Liver (tissue), 9 donors: Measurements from ENCODE around the gene CCT2. TPM values are rescaled to one million over a fixed set of nuclear protein-coding genes. Genes with fewer than 3 reads are reported as not detected.

ENCODE experiments used
- DNase-seq: peaks from one replicate; pipeline ENCODE4 v3.0.0-alpha.2; 2017; ENCODE audit warnings: low spot score
- H3K27ac ChIP-seq, 2 donors: one replicate each; pipeline ENCODE4 v1.7.0; 2013; ENCODE audit warnings: inconsistent platforms in 2 of 2, low read length in 2 of 2, control low read depth in 1 of 2, low read depth in 1 of 2, mild to moderate bottlenecking in 1 of 2
- H3K27me3 ChIP-seq, 4 donors: one replicate each; pipeline versions ENCODE4 v1.6.1 to v1.7.0; 2013; ENCODE audit warnings: low read length in 3 of 4, inconsistent platforms in 1 of 4, mild to moderate bottlenecking in 1 of 4, moderate library complexity in 1 of 4; ENCODE audit not compliant: control insufficient read depth in 4 of 4, insufficient read depth in 4 of 4
- H3K36me3 ChIP-seq, 4 donors: one replicate each; pipeline versions ENCODE4 v1.6.1 to v1.7.0; 2013; ENCODE audit warnings: low read length in 3 of 4, mild to moderate bottlenecking in 3 of 4, low read depth in 1 of 4, moderate library complexity in 1 of 4; ENCODE audit not compliant: control insufficient read depth in 4 of 4, insufficient read depth in 3 of 4
- H3K4me1 ChIP-seq, 4 donors: one replicate each; pipeline versions ENCODE4 v1.6.1 to v1.7.0; 2013; ENCODE audit warnings: low read length in 3 of 4, mild to moderate bottlenecking in 3 of 4, moderate library complexity in 1 of 4; ENCODE audit not compliant: control insufficient read depth in 4 of 4, insufficient read depth in 4 of 4
- H3K4me3 ChIP-seq, 3 donors: one replicate each; pipeline versions ENCODE4 v1.6.1 to v1.7.0; 2013; ENCODE audit warnings: low read length in 3 of 3, control low read depth in 1 of 3, low read depth in 1 of 3, mild to moderate bottlenecking in 1 of 3
- H3K9ac ChIP-seq, 2 donors: one replicate each; pipeline ENCODE4 v1.7.0; 2013; ENCODE audit warnings: low read length in 2 of 2, mild to moderate bottlenecking in 2 of 2, moderate library complexity in 2 of 2, control low read depth in 1 of 2, low read depth in 1 of 2
- H3K9me3 ChIP-seq, 4 donors: one replicate each; pipeline versions ENCODE4 v1.6.1 to v1.7.0; 2013; ENCODE audit warnings: low read length in 3 of 4; ENCODE audit not compliant: control insufficient read depth in 4 of 4
- ATF3 ChIP-seq: IDR thresholded peaks from 2 replicates; pipeline ENCODE4 v1.6.1; 2016; ENCODE audit warnings: antibody characterized with exemption
- CTCF ChIP-seq: fragments of 150-350 bp; IDR thresholded peaks from 2 replicates; pipeline ENCODE4 v1.5.1; 2017; ENCODE audit warnings: improper control_type of control experiment, low read depth, low read length; ENCODE audit not compliant: missing input control
- EGR1 ChIP-seq, 2 donors: IDR thresholded peaks; 2 replicates each; pipeline ENCODE4 v1.6.1; 2016 to 2018; ENCODE audit warnings: antibody characterized with exemption in 2 of 2, low read depth in 2 of 2
- FOXA1 ChIP-seq: IDR thresholded peaks from 2 replicates; pipeline ENCODE4 v1.6.1; 2016; ENCODE audit warnings: antibody characterized with exemption
- FOXA2 ChIP-seq: IDR thresholded peaks from 2 replicates; pipeline ENCODE4 v1.6.1; 2016; ENCODE audit warnings: antibody characterized with exemption
- GABPA ChIP-seq, 2 donors: IDR thresholded peaks in 1 of 2; conservative IDR thresholded peaks in 1 of 2; 2 replicates each; pipeline ENCODE4 v1.6.1; 2016; ENCODE audit warnings: antibody characterized with exemption in 2 of 2, mild to moderate bottlenecking in 1 of 2, moderate library complexity in 1 of 2
- HNF4A ChIP-seq, 2 donors: conservative IDR thresholded peaks; 2 replicates each; pipeline ENCODE4 v1.6.1; 2016; ENCODE audit warnings: antibody characterized with exemption in 2 of 2, mild to moderate bottlenecking in 2 of 2
- HNF4G ChIP-seq: IDR thresholded peaks from 2 replicates; pipeline ENCODE4 v1.6.1; 2016; ENCODE audit warnings: antibody characterized with exemption
- JUND ChIP-seq, 2 donors: IDR thresholded peaks; 2 replicates each; pipeline ENCODE4 v1.6.1; 2016; ENCODE audit warnings: antibody characterized with exemption in 2 of 2
- MAX ChIP-seq: IDR thresholded peaks from 2 replicates; pipeline ENCODE4 v1.6.1; 2016; ENCODE audit warnings: antibody characterized with exemption
- NR2F2 ChIP-seq: IDR thresholded peaks from 2 replicates; pipeline ENCODE4 v1.6.1; 2016; ENCODE audit warnings: antibody characterized with exemption
- RAD21 ChIP-seq, 2 donors: IDR thresholded peaks; 2 replicates each; pipeline ENCODE4 v1.6.1; 2016; ENCODE audit warnings: antibody characterized with exemption in 2 of 2, mild to moderate bottlenecking in 2 of 2
- REST ChIP-seq: IDR thresholded peaks from 2 replicates; pipeline ENCODE4 v1.6.1; 2016; ENCODE audit warnings: antibody characterized with exemption, mild to moderate bottlenecking
- RXRA ChIP-seq, 2 donors: IDR thresholded peaks; 2 replicates each; pipeline ENCODE4 v1.6.1; 2017 to 2018; ENCODE audit warnings: antibody characterized with exemption in 2 of 2, mild to moderate bottlenecking in 1 of 2
- SP1 ChIP-seq: IDR thresholded peaks from 2 replicates; pipeline ENCODE4 v1.6.1; 2018; ENCODE audit warnings: antibody characterized with exemption, mild to moderate bottlenecking
- YY1 ChIP-seq: IDR thresholded peaks from 2 replicates; pipeline ENCODE4 v1.6.1; 2016; ENCODE audit warnings: antibody characterized with exemption, mild to moderate bottlenecking
- ZBTB33 ChIP-seq: IDR thresholded peaks from 2 replicates; pipeline ENCODE4 v1.6.1; 2016; ENCODE audit warnings: antibody characterized with exemption
- WGBS: extraction: QIAGEN DNeasy Blood & Tissue Kit; methylation state at CpG from one replicate; pipeline ENCODE4 v1.1.7; 2013; 5-methylcytosine and 5-hydroxymethylcytosine counted together
- polyA plus RNA-seq, 2 donors: library from polyadenylated mRNA; stranded (reverse) in 1 of 2; unstranded in 1 of 2; fragments of 200-250 nt in 1 of 2; fragments of >200 nt in 1 of 2; fragmentation: Nextera tagmentation in 1 of 2; extraction: Ambion mirVana in 1 of 2; gene quantifications; one replicate each; pipeline versions ENCODE4 v1.2.1 to v1.2.3, GENCODE V29; 2013 to 2015
- total RNA-seq, 2 donors: library from RNA; depleted of rRNA; stranded (reverse); fragments of >200 nt; gene quantifications; one replicate each; pipeline ENCODE4 v1.2.3, GENCODE V29; 2014
- donor health status: healthy.
- donor health status: healthy.
- donor health status: healthy.
- donor health status: healthy.
- donor health status: healthy.

The CCT2 gene
- total and polyA plus RNA-seq, 4 donors = 43.6 to 145 (median 80.6) TPM

- Histone ChIP-seq H3K27ac (no peak overlapping the region), H3K9me3 (peaks cover 0 to 2% (median 0%) of the 10 kb centered on the region in 4 donors), H3K4me1 (peaks cover 0 to 2% (median 0%) of the 10 kb centered on the region in 4 donors), H3K36me3 (no peaks in the 10 kb centered on the region), H3K9ac (no peak overlapping the region), H3K27me3 (no peaks in the 10 kb centered on the region), H3K4me3 (no peak overlapping the region)
- DNase-seq = no peak
- no peak for TF ChIP-seq JUND (IDR thresholded peaks at IDR 0.05)
- 68% methylated on average over 4 of the region's 4 CpGs for WGBS
Observed at GRCh38 chr12:69620077-69620476, 34.8 kb downstream of the CCT2 start.

GRCh38 chr12:69620921-69621320 is 35.7 kb downstream of the CCT2 start:
- 93% methylated on average over 2 of the region's 2 CpGs for WGBS

GRCh38 chr12:69621551-69621950 is 36.3 kb downstream of the CCT2 start:
- H3K9me3 ChIP-seq = no peaks in the 10 kb centered on the region
- TF ChIP-seq SP1 = no peak
- TF ChIP-seq MAX = no peak
- no peak for TF ChIP-seq HNF4A (conservative IDR thresholded peaks at IDR 0.05)
- TF ChIP-seq YY1 = no peak
- no peak for TF ChIP-seq HNF4G
- no peak for TF ChIP-seq FOXA1
- no peak for TF ChIP-seq CTCF
- no peak for TF ChIP-seq GABPA (IDR thresholded peaks at IDR 0.05 in 1 of 2, conservative IDR thresholded peaks at IDR 0.05 in 1 of 2)
- TF ChIP-seq NR2F2 = no peak
- TF ChIP-seq JUND (IDR thresholded peaks at IDR 0.05) = no peak
- TF ChIP-seq RAD21 (IDR thresholded peaks at IDR 0.05) = no peak
- no peak for TF ChIP-seq EGR1 (IDR thresholded peaks at IDR 0.05; ENCODE audit: low read depth in 2 of 2)
- no peak for TF ChIP-seq REST
- TF ChIP-seq ZBTB33 = no peak
- no peaks in the 10 kb centered on the region for H3K36me3 ChIP-seq
- H3K9ac ChIP-seq = no peak overlapping the region
- no peaks in the 10 kb centered on the region for H3K27me3 ChIP-seq
- DNase-seq = no peak
- H3K4me3 ChIP-seq = no peak overlapping the region
- H3K4me1 ChIP-seq = peaks cover 0 to 2% (median 0%) of the 10 kb centered on the region in 4 donors
- WGBS = 85% methylated on average over 2 of the region's 2 CpGs
- H3K27ac ChIP-seq = no peak overlapping the region

More at GRCh38 chr12:69620921-69621320, 35.7 kb downstream of the CCT2 start:
- H3K4me1 ChIP-seq = peaks cover 0 to 2% (median 0%) of the 10 kb centered on the region in 4 donors
- TF ChIP-seq FOXA2 (no peak), HNF4A (conservative IDR thresholded peaks at IDR 0.05) (no peak), ATF3 (no peak), MAX (no peak), RXRA (IDR thresholded peaks at IDR 0.05) (no peak), RAD21 (IDR thresholded peaks at IDR 0.05) (no peak), JUND (IDR thresholded peaks at IDR 0.05) (no peak), NR2F2 (no peak)
- H3K9me3 ChIP-seq = no peaks in the 10 kb centered on the region
- no peak for DNase-seq
- H3K4me3 ChIP-seq = no peak overlapping the region
- H3K36me3 ChIP-seq = no peaks in the 10 kb centered on the region
- H3K9ac ChIP-seq = no peak overlapping the region
- H3K27ac ChIP-seq = no peak overlapping the region
- no peaks in the 10 kb centered on the region for H3K27me3 ChIP-seq
